Thyroid gland (tissue), 4 donors: Measurements from ENCODE around the gene UNCX.

Experiments used
- CTCF ChIP-seq, 6 experiments: fragments of 200-600 bp in 3 of 6; fragments of 450-650 bp in 3 of 6; sonication (generic) in 3 of 6; IDR thresholded peaks; one replicate each; pipeline ENCODE4 v1.5.1; 2016 to 2019; ENCODE audit warnings: antibody characterized with exemption in 6 of 6, mild to moderate bottlenecking in 2 of 6, inconsistent platforms in 1 of 6, moderate library complexity in 1 of 6
- POLR2A ChIP-seq, 2 donors: fragments of 450-650 bp; IDR thresholded peaks; one replicate each; pipeline ENCODE4 v1.6.1; 2017; ENCODE audit warnings: antibody characterized with exemption in 2 of 2, mild to moderate bottlenecking in 2 of 2, moderate library complexity in 1 of 2

- TF ChIP-seq CTCF (IDR thresholded peaks at IDR 0.05) = no peak
- TF ChIP-seq POLR2A (IDR thresholded peaks at IDR 0.05) = no peak
Measured at GRCh38 chr7:1250901-1251300, 18.2 kb downstream of the UNCX start.
